HEK293T (cell line): ENCODE measurements around the gene RTEL1.
"Not testable (repeated sequence)": the region's sequence is repeated elsewhere in the genome, so short reads cannot be mapped to it uniquely, and the experiment has no call there.

ENCODE experiments used
- CTCF ChIA-PET: fragments of 350-600 bp; formaldehyde crosslinking; extraction: SDS; loops from one replicate; lab custom pipeline; 2021; ENCODE audit warnings: antibody characterized with exemption, inconsistent platforms; lab: Yijun Ruan, JAX
- POLR2A ChIA-PET: fragments of 350-600 bp; formaldehyde crosslinking; extraction: SDS; loops from one replicate; lab custom pipeline; 2020; ENCODE audit warnings: antibody characterized with exemption, inconsistent platforms; lab: Yijun Ruan, JAX
- DNase-seq: peaks from one replicate; pipeline ENCODE4 v3.0.0; 2012; ENCODE audit warnings: mixed read lengths; ENCODE audit errors: extremely low spot score
- ARNT ChIP-seq: fragments of 450-650 bp; IDR thresholded peaks from 2 replicates; pipeline ENCODE4 v1.6.1; 2017; ENCODE audit warnings: mild to moderate bottlenecking
- BHLHE40 ChIP-seq: fragments of 450-650 bp; IDR thresholded peaks from 2 replicates; pipeline ENCODE4 v1.6.1; 2016; ENCODE audit warnings: mild to moderate bottlenecking, moderate library complexity, borderline replicate concordance
- CTBP1 ChIP-seq: fragments of 450-650 bp; IDR thresholded peaks from 2 replicates; pipeline ENCODE4 v1.6.1; 2016; ENCODE audit warnings: borderline replicate concordance
- ELF4 ChIP-seq: fragments of 450-650 bp; IDR thresholded peaks from 2 replicates; pipeline ENCODE4 v1.6.1; 2017; ENCODE audit warnings: antibody characterized with exemption
- FOXA1 ChIP-seq: fragments of 450-650 bp; IDR thresholded peaks from 2 replicates; pipeline ENCODE4 v1.6.1; 2016; ENCODE audit warnings: mild to moderate bottlenecking
- FOXK2 ChIP-seq: fragments of 450-650 bp; IDR thresholded peaks from 2 replicates; pipeline ENCODE4 v1.6.1; 2016; ENCODE audit warnings: mild to moderate bottlenecking
- FOXM1 ChIP-seq: fragments of 450-650 bp; IDR thresholded peaks from 2 replicates; pipeline ENCODE4 v1.6.1; 2017; ENCODE audit warnings: mild to moderate bottlenecking, borderline replicate concordance
- HDGF ChIP-seq: fragments of 450-650 bp; IDR thresholded peaks from 2 replicates; pipeline ENCODE4 v1.6.1; 2017; ENCODE audit warnings: antibody characterized with exemption, borderline replicate concordance
- L3MBTL2 ChIP-seq: fragments of 450-650 bp; conservative IDR thresholded peaks from 2 replicates; pipeline ENCODE4 v1.6.1; 2016; ENCODE audit warnings: mild to moderate bottlenecking
- LEF1 ChIP-seq: fragments of 450-650 bp; IDR thresholded peaks from 2 replicates; pipeline ENCODE4 v1.6.1; 2017; ENCODE audit warnings: mild to moderate bottlenecking, borderline replicate concordance
- NFRKB ChIP-seq: fragments of 450-650 bp; IDR thresholded peaks from 2 replicates; pipeline ENCODE4 v1.6.1; 2016; ENCODE audit warnings: mild to moderate bottlenecking, moderate library complexity
- PKNOX1 ChIP-seq: fragments of 450-650 bp; IDR thresholded peaks from 2 replicates; pipeline ENCODE4 v1.6.1; 2016
- SP1 ChIP-seq: fragments of 450-650 bp; IDR thresholded peaks from 2 replicates; pipeline ENCODE4 v1.6.1; 2017
- SUZ12 ChIP-seq: fragments of 450-650 bp; IDR thresholded peaks from 2 replicates; pipeline ENCODE4 v1.6.1; 2016; ENCODE audit warnings: mild to moderate bottlenecking
- TARDBP ChIP-seq: fragments of 450-650 bp; IDR thresholded peaks from 2 replicates; pipeline ENCODE4 v1.6.1; 2016
- ZNF384 ChIP-seq: fragments of 450-650 bp; IDR thresholded peaks from 2 replicates; pipeline ENCODE4 v1.6.1; 2016

RTEL1 gene

DNA sequence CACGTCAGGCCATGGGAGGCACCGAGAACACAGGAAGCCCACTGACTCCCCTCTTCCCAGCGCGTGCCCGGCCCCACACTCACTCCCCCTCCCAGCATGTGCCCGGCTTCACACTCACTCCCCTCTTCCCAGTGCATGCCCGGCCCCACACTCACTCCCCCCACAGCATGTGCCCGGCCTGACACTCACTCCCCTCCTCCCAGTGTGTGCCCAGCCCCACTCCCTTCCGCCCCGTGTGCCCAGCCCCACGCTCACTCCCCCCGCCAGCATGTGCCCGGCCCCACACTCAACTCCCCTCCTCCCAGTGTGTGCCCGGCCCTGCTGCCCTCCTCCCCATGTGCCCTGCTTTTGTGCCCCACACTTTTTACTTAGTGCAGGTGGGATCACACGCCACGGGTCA is 9.7 kb downstream of the RTEL1 start:
- CTCF ChIA-PET: interaction anchor here (0.6 kb wide), 1 partner anchor 132 kb away, joined by 3 read pairs; no protein-coding TSS in a partner anchor
- POLR2A ChIA-PET: interaction anchor here (2.2 kb wide), 1 partner anchor 10 kb away, joined by 7 read pairs; the partner anchor contains the start of gene RTEL1
- DNase-seq: no peak
- TF ChIP-seq BHLHE40 (no peak), FOXM1 (no peak), FOXA1 (no peak), LEF1 (no peak), SP1 (no peak), ZNF384 (no peak), NFRKB (no peak), ARNT (no peak), HDGF (no peak), L3MBTL2 (no peak), ELF4 (no peak), TARDBP (no peak)

DNA sequence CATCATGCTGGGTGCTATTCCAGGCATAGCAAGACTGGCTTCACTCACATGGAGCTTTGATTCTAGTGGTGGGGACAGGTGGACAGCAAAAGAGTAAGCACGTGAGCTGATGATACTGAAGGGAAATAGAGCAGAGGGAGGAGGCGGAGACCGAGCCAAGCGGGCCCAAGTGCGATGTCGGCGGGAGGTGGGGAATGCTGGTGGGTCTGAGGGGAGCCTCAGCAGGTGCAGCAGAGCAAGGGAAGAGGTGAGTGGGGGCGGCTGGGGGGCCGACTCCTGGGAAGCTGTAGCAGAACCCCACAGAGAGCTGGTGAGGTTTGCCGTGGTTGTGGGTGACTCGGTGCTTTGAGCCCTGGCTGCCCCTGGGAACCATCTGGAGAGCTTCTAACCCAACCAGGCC is 10.2 kb downstream of the RTEL1 start:
- no peak for TF ChIP-seq ARNT
- TF ChIP-seq PKNOX1: no peak
- TF ChIP-seq ZNF384: no peak
- no peak for TF ChIP-seq ELF4
- TF ChIP-seq L3MBTL2: no peak
- TF ChIP-seq NFRKB: no peak
- TF ChIP-seq SP1: no peak
- CTCF ChIA-PET: no interaction called here
- POLR2A ChIA-PET: interaction anchor here (2.2 kb wide), 1 partner anchor 10 kb away, joined by 7 read pairs; the partner anchor contains the start of gene RTEL1
- DNase-seq: no peak

GRCh38 chr20:63671695-63672094 is 13.6 kb downstream of the RTEL1 start:
- CTCF ChIA-PET, DNase-seq: not testable (repeated sequence)
- POLR2A ChIA-PET: interaction anchor here (0.9 kb wide), 1 partner anchor 14 kb away, joined by 3 read pairs; no protein-coding TSS in a partner anchor

DNA sequence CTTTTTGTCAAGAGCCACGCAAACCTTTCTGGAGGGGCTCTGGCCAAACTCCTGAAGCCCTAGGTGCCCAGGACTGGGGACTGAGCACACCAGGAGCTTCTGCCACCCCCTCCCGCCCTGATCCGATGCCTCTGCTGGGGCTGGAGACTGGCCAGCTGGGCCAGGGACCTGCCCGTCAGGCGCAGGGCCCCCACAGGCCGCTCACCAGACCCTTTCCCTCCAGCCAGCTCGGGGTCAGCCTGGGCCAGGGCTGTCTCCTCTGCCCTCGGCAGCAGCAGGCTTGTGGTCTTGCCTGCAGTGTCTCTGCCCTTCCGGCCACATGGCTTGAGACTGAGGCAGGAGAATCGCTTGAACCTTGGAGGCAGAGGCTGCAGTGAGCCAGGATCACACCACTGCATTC is 14.6 kb downstream of the RTEL1 start:
- ChIA-PET CTCF (no interaction called here), POLR2A (interaction anchor here (0.9 kb wide), 1 partner anchor 15 kb away, joined by 3 read pairs; no protein-coding TSS in a partner anchor)

GRCh38 chr20:63673951-63674350 is 15.8 kb downstream of the RTEL1 start:
- CTCF ChIA-PET: no interaction called here

More for the DNA sequence above, 14.6 kb downstream of the RTEL1 start:
- DNase-seq: no peak
- TF ChIP-seq CTBP1 (no peak), FOXA1 (no peak), FOXK2 (no peak), HDGF (no peak), SP1 (no peak), SUZ12 (no peak), L3MBTL2 (no peak), LEF1 (no peak), PKNOX1 (no peak), FOXM1 (no peak), ARNT (no peak), ELF4 (no peak), NFRKB (no peak), BHLHE40 (no peak)

DNA sequence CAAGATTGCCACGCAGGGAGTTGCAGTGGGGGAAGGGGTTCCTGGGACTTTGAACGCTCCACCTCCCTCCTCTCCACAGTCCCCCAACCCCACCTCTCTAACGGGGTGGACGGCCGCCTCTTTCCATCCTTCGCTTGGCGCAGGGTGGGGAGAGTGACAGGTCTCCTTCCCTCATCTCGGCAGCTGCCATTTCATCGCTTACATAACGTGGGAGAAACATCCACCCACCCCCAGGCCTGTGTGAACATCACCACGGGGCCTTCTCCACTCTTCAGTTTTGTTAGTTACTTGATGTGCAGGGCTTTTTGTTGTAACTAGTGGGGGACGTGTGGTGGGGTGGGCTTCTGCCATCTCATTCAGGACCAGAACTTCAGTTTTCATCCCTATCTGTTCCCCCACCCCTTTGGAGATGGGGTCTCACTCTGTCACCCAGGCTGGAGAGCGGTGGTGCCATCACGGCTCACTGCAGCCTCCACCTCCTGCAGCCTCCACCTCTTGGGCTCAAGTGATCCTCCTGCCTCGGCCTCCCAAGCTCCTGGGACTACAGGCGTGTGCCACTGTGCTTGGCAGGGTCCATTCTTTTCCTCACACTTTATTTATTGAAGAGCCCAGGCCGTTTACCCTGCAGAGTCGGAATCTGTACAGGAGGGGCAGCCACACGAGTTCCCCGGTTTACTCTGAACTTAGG is 17.7 kb downstream of the RTEL1 start:
- ChIA-PET CTCF (no interaction called here), POLR2A (interaction anchor here (0.6 kb wide), 1 partner anchor 30 kb away, joined by 3 read pairs; no protein-coding TSS in a partner anchor)
- TF ChIP-seq ARNT (no peak), LEF1 (no peak), TARDBP (no peak), NFRKB (no peak), FOXM1 (no peak), PKNOX1 (no peak), SP1 (no peak), HDGF (no peak), BHLHE40 (no peak), L3MBTL2 (no peak), FOXA1 (no peak), ZNF384 (no peak), ELF4 (no peak)
- DNase-seq: no peak

More at GRCh38 chr20:63673951-63674350, 15.8 kb downstream of the RTEL1 start:
- POLR2A ChIA-PET: no interaction called here
- TF ChIP-seq PKNOX1 (no peak), FOXM1 (no peak), CTBP1 (no peak), TARDBP (no peak), NFRKB (no peak), L3MBTL2 (no peak), LEF1 (no peak), FOXK2 (no peak), ARNT (no peak), ZNF384 (no peak), FOXA1 (no peak), HDGF (no peak), ELF4 (no peak), BHLHE40 (no peak), SUZ12 (no peak), SP1 (no peak)
- no peak for DNase-seq
